GM12801 (cell line): ENCODE data around the gene ELMO1.

ENCODE experiments used
- CTCF ChIP-seq: IDR thresholded peaks from one replicate; pipeline ENCODE4 v1.5.1; 2011; ENCODE audit warnings: control low read depth; ENCODE audit not compliant: insufficient read length; ENCODE audit errors: extremely low read depth

ELMO1 gene

GRCh38 chr7:37312608-37313007 lies 136.1 kb downstream of the ELMO1 start:
- TF ChIP-seq CTCF: no peak

- TF ChIP-seq CTCF: no peak
Observed at GRCh38 chr7:37311355-37311754, 137.3 kb downstream of the ELMO1 start.

GRCh38 chr7:37310327-37311080 lies 138.2 kb downstream of the ELMO1 start:
- no peak for TF ChIP-seq CTCF

GRCh38 chr7:37309493-37309892 lies 139.2 kb downstream of the ELMO1 start:
- no peak for TF ChIP-seq CTCF

- no peak for TF ChIP-seq CTCF
Observed at GRCh38 chr7:37304921-37305320, 143.7 kb downstream of the ELMO1 start.

GRCh38 chr7:37297546-37297945 lies 151.1 kb downstream of the ELMO1 start:
- TF ChIP-seq CTCF: no peak

- no peak for TF ChIP-seq CTCF
Observed at GRCh38 chr7:37295401-37295800, 153.3 kb downstream of the ELMO1 start.
